ENCODE measurements around the gene PRICKLE3.

Gene PRICKLE3

DNA sequence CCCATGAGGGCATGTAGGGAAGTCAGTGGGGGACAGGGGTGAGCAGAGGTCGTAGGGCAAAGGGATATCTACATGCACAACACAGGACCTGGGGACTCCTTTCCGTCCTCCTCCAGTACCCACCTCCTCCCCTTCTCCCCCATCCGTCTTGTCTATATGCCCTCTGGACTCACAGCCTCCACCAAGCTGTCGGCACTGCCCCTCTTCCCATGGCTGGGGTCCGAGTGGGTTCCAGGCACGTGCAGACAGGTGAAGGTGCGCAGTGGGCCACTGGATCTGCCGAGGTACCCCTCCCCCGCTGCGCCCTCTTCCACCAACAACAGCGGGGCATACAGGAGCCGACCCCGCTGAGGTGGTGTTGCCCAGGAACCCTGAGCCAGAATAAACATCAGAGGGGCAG is 19.3 kb upstream of the PRICKLE3 start:
- no peak for DNase-seq (ENCODE audit: low read depth)

DNA sequence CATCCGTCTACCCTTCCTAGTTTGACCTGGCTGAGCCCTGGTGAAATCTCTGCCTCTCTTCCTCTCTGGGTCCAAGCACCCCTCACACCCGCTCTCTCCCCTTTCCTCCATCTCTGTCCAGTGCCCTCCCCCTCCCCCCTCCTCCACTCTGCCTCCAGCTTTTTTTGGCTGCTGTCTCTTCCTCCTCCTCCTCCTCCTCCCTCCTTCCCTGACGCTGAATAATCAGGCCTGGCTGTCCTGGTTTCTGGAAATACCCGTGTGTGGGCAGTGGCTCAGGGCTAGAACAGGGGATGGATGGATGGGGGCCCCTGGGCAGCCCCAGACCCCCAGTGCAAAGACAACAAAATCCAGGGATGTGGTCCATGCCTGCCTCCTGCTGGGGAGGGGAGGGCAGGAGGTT is 18.5 kb upstream of the PRICKLE3 start:
- DNase-seq (ENCODE audit: low read depth) = no peak

DNA sequence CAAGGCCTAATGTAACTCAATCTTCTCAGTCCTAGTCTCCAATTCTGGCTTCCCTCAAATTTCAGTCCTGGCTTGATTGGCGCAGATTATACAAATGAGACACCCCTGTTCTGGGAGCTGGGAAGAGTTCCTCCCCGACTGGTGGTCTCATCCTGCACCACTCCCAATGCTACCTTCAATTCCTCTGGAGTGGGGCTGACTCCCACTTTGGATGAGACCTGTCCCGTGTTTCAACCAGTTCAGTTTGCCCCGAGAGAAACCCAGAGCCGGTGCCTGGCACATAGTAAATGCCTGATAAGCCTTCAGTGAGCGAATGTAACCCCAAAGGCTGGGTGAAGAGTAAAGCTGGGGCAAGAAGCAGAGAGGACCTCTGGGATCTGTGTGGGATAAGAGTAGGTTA is 17.8 kb upstream of the PRICKLE3 start:
- no peak for DNase-seq (ENCODE audit: low read depth)

DNA sequence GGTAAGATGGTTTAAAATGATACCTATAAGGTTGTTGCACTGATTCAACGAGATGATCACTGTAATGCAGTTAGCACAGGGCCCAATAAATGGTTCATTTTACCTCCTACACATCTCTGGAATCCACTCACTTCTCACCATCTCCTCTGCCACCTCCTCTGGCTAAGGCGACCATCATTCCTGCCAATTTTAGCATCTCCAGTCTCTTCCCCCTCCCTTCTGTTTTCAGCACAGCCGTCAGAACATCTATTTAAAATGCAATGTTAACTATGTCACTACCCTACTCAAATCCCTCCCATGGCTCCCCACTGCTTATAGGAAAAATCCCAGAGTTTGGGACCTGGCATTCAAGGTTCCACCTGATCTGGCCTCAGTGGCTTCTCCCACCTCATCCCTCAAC is 17.4 kb upstream of the PRICKLE3 start:
- no peak for DNase-seq (ENCODE audit: low read depth)

DNA sequence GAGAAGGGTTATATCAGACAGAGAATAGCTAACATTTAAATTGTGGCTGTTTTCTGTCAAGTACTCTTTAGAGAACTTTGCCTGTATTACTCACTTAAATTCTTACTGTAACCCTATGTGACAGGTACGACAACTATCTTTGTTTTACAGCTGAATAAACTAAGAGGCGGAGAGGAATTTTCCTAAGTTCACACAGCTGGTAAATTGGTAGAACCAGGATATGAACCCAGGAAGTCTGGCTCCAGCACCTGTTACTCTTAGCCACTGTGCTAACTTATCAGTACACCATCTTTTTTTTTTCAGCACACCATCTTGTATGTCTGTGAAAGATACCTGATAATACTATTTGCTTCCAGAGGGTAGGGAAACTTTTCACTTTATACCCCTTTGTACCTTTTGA is 15.8 kb upstream of the PRICKLE3 start:
- no peak for DNase-seq (ENCODE audit: low read depth)

DNA sequence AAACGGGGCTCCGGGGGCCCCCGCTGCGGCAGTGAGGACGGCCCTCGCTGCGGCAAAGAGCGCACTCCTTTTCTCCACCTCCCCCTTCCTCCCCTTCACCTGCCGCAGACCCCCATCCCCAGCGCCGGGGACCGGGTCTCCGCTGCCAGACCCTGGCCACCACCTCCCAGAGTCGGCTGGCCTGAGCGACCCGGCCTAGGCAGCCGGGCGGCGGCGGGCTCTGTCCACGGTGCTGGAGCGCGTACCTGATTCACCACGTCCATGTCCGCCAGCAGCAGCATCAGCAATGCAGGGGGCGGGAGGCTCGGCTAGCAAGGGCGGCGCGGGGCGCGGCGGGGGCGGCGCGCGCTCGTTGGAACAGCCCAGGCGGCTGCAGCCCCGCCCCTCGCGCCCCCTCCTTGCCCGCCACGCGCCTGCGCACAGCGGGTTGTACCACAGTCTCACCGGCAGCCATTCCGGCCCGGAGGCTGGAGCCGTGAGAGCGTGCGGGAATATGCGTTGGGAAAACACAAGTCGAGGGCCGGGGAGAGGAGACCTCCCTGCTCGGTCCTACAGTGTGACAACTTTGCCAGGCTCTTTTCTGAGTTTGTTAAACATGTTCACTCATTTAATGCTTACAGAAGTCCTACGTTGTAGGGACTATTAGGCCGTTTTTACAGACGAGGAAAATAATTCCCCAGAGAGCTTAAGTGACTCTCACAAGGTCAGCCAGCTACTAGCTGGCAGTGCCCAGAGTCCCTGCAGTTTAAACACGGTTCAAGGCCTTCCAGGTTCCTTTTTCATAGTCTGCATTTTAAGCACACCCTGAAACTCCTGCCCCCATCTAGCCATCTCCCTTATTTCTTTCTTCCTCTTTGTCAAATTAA is 14.0 kb upstream of the PRICKLE3 start, which contains the start of gene SYP:
Gene SYP (minus strand): TSS at position 288 of the 866 bp plus-strand sequence. CDS start 7 bp downstream, at position 281.
- peak; percentile 26 for DNase-seq (ENCODE audit: low read depth)

DNA sequence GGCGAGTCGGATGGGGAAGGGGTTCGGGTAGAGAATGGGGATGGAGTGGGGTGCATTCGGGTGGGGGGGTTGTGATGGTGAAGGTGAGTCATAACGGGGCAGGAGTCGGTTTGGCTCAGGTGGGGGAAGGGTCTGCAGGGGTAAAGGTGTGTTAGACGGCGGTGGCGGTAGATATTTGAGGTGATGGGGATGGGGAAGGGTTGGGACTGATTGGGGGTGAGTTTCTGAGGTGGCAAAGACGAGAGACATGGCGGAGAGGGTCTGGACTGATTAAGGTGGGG is 13.1 kb upstream of the PRICKLE3 start:
- DNase-seq (ENCODE audit: low read depth) = no peak

DNA sequence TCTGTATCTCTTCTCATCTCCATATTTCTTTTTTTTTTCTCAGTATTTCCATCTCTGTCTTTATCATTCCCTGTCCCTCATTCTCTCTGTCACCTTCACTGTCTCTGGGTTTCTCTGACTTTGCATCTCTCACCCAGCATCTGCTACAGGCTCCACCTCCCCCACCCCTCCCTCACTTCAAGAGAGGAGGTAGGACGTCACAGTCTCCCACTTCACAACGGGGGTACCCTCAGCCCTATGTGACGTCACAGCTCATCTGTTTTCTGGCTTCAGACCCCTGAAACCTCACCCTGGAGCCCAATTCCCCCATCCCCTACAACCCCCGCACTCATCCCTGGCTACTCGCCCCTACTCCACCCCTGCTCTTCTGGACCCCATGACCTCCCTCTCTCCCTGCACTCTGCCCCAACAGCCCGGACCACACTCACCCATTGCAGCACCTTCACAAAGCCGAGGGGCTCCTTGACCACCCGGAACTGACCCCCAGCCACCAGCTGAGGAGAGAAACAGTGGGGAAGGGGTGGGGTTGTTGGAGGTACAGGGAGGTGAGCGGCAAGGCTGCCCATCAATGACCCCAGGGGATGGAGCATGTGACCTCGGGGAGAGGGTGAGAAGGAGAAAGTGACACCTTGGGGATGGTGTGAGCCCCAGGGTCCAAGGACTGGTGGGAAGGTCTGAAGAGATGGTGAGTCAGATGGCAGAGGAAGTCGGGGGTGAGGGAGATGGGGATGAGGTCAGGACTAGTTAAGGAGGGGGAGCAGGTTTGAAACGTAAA is 12.6 kb upstream of the PRICKLE3 start:
- DNase-seq (ENCODE audit: low read depth) = no peak

DNA sequence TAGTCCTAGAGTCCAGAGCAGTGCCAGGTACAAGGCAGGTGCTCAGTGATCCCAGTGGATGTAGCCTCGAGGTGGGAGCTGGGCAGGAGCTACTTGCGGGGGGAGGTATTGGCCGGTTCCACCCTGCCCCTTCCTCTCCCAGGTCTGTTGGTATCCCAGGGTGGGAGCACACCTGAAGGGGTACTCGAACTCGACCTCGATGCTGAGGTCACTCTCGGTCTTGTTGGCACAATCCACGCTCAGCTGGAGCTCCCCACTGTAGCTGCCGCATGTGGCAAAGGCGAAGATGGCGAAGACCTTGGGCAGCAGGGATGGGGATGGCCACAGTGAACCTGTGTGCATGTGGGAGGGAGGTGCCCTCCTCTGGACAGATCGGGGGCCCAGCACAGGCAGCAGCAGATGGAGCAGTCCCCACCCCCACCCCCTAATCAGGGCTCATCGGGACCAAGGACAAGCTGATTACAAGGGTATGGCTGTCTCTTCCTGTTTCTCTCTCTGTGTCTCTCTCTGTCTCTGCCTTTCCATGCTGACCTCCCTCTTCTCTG is 11.4 kb upstream of the PRICKLE3 start:
- no peak for DNase-seq (ENCODE audit: low read depth)

DNA sequence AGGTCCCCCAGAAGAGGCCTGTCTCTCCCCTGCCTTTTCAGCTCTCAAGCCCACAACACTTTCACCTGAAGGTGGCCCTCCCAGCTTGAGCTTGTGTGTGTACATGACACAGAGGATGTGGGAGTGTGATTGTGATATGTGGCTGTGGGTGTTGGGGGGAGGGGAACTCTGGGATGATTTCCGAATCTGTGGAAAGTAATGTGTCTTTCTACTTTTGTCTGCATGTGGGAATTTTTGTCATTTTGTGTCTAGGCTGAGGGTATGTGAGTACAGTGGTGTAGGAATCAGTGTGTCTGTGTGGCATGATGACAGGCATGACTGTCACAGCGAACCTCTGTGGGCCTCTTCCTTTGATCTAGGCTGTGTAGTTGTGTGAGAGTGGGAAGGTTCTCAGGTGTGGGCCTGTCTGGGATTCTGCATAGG is 7.4 kb upstream of the PRICKLE3 start:
- no peak for DNase-seq (ENCODE audit: low read depth)

DNA sequence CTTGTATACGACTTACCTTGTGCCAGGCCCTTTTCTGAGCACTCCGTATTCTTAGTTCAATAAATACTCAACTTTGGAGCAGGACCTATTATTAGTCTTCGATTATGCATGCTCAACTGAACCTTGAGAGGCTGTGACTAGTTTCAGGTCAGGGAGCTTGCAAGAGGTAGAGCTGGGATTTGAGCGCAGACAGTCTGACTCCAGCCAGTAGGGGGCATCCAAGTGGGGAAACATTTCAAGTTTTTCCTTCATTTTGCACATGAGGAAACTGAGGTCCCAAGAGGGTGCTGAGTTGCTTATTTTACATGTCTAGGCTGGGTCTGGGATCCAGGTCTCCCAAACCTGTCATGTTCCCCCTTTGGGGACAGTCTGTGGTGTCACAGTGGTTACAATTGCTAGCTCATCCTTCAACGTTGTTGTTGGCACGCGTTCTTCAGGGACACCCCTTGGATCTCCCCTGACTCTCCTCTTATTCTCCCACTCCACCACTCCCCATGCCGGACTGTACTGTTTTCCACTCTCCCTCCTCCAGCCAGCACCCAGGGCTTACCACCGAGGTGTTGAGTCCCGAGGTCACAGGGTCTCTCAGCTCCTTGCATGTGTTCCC is 6.7 kb upstream of the PRICKLE3 start:
- DNase-seq (ENCODE audit: low read depth) = no peak

DNA sequence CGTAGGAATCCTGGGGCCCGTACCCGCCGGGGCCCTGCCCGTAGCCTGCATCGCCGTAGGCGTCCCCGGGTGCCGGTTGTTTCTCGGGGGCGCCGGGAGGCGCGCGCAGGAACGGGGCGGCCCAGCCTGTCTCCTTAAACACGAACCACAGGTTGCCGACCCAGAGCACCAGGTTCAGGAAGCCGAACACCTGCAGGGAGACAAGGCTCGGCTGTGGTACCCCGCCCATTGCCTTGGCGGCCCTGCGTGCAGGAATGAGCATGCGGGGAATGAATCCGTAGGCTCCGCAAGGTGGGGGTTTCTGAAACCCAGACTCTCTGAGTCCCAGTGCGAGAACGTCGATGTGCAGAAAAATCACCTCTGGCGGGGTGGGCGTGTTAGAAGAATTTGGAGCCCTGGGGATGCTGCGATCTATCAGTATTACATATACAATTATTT is 5.4 kb upstream of the PRICKLE3 start:
- DNase-seq (ENCODE audit: low read depth) = no peak

DNA sequence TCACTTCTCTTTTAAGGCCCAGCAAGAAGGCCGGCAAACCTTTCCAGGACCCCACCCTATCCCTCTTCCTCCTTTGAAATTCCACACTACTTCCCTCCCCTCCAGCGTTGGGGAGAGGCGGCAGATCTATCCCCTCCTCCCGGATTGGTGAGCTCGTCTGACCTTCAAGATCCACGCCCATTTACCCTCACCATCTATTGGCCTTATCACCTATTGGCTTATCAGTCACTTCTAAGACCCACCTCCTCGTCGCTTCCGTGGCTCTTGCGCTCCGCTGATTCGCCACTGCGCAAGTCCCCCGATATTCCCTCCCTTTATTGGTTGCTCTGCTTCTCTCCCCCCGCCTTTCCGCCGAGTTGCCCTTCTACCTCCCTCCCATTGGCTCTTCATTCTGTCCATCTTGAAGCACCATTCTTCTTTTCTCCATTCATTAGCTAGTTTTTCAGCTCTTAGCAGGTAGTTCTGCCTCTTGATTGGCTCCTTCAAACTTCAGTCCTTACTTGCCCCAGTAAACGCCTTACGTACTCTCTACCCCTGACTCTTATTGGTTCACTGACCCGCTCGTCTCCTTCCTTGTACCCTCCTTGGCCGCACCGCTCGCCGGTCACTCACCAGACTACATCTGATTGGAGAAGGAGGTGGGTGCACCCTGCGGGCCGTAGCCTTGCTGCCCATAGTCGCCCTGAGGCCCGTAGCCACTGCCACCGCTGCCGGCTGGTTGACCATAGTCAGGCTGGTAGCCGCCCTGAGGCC is 4.8 kb upstream of the PRICKLE3 start:
- DNase-seq (ENCODE audit: low read depth) = peak; percentile 89

DNA sequence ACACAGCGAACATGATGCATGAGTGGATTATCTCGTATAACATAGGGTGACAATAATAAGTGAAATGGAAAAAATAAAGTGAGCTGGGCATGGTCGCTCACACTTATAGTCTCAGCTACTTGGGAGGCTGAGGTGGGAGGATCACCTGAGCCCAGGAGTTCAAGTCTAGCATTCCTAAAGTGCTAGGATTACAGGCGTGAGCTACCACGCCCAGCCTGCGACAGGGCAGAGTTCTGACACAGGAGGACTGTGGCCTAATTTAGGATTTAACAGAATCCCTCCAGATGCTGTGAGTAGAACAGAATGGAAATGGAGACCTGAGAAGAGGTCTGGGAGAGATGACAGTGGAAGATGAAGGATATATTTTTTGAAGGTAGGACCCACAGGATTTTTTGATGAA is 3.4 kb upstream of the PRICKLE3 start:
- DNase-seq (ENCODE audit: low read depth) = no peak

DNA sequence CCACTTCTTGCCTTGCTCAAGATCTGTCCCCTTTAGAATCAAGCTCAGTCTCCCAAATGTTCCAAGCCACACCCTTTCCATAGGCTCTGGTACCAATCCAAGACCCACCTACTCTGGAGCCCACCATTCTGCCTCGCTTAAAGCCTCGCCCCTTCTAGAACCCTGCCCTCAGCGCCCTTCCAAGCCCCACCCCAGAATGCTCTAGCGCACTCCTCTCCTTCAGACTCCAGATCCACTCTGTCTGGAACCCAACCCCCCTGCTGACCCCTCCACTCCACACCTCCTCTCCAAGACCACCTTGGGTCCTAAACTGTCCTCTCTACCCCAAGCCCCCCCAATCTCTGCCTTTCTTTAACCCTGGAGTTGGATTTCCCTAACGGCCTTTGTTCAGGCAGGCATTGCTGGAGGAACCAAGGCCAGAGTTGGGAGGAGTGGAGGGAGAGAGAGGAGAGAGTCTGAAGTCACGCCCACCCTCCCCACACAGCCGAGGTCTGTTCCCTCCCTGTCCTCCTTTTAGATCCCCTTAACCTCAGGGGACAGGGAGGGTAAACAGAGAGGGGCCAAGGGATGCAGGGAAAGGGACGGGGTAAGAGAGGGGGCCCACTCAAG is 2.4 kb upstream of the PRICKLE3 start:
- no peak for DNase-seq (ENCODE audit: low read depth)

DNA sequence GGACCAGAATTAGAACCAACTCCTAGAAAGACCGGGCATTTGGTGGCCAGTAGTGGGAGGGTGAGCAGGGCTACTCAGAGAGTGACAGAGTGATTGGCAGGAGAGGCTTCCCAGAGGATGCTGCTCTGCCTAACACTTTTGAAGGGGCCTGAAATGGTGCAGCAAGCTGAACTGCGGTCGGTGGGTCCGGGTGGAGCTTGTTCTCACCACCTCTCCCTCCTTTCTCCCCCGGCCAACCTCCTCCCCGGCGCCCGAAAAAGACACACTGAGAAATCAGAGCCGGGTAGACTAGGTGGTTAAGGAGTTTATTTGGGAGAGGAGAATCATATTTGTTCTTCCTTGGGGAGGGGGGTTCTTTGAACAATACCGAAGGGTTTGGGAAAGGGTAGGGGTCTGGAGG is 1.4 kb upstream of the PRICKLE3 start:
- no peak for DNase-seq (ENCODE audit: low read depth)

DNA sequence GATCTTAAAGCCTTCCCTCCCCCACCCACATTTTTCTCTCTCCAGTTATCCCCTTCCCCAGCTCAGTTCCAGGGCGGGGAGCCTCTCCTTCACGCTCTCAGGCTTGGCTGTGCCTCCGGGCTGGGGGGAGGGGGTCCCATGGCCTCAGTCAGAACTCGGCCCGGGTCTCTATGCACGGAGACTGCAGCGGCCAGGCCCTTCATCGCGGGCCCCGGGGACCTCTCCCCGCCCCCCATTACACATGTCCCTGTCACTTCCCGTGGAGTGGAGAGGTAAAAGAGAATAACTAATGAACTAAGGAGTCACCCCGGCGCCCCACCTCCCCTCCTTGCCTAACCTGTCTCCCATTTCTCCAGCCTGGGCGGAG is 838 bp upstream of the PRICKLE3 start:
- no peak for DNase-seq (ENCODE audit: low read depth)

DNA sequence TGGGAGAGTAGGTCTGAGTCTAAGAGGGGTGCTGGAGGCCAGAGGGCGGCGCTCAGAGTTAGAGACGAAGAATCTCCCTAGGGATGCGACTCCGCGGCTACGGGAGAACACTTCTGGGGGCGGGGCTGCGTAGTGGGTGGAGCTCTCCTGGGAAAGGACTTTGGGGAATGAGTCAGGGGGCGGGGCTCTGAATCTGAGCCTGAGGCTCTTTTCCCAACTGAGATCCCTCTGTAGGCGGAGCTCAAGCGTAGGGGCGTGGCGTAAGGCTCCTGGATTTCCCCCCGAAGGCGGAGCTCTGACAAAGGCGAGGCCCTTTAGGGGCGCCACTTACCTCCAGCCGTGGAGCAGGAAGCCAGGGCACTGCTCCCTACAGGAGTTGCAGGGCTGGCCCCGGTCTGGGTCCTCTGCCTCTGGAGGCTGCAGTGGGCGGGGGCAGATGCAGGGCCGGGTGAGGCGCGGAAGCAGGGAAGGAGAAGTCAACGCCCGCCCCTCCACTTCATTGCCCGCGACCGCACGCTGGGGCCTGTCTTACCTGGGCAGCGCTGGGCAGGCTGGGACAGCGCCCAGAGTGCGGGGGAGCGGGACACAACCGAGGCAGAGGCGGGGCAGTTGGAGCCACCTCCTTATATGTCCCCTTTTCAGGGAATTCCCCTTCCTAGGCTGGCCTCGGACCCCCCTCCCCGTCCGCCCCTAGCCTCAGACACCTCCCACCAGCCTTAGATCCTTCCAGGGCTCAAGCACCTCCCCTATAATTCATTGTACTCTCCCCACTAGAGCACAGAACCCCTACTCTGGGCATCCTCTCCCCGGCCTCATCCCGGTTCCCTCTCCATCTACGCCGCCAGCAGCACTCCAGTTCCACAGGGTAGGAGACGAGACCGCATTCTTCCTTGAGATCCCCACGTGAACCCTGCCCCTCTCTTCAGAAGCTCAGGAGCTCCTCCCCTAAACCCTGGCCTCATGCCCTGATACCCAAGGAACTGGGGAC is 1.6 kb downstream of the PRICKLE3 start:
- peak; percentile 58 for DNase-seq (ENCODE audit: low read depth)

DNA sequence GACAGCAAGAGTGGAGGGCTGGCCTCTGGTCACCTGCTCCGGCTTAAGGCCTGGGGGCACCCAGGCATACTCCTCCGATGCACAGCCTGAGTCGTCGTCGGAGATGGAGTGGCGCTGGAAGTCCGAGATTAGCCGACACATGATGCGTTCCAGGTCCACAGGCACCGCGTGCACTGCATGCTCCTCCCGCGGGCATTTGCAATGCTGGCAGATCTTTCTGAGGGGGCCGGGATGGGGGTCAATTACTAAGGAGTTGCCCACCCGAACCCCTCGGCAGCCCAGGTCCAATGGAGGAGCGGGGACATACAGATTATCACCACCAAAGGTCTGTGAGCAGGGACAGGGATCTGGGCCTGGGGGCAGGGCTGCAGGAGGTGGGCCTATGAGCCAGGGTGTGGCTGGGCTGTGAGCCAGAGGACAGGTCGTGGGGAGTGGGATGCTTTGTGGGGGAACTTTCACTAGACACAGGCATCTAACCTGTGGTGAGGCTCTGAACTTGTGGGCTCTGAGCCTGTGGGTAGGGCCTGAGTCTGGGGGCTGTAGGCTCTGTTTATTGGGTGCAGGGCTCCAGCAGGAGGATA is 2.4 kb downstream of the PRICKLE3 start:
- DNase-seq (ENCODE audit: low read depth) = no peak

DNA sequence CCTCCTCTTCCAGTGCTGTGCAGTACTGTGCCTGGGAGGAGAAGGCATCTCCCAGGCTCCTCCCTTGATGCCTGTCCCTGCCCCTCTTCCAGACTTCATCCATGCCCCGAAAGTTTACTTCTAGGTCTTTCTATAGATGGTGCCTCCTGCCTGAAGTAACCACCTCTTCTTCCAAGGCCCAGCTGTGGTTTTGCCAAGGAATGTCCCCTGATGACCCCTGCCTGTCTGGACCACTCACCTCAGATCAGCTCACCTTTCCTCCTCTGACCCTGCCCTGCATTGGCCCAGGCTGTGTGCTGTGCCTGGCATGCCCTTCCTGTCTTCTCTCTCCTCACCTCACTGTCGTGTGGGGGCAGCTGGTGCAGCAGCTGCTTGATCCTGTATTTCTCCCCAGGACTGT is 6.8 kb downstream of the PRICKLE3 start:
- DNase-seq (ENCODE audit: low read depth) = no peak
